ENCODE results near the gene UBLCP1. TPM values are rescaled to one million over a fixed set of nuclear protein-coding genes. Genes with fewer than 3 reads are reported as not detected.

Gene UBLCP1
- total RNA-seq, 1 donor: 36.9 TPM

- H2AFZ ChIP-seq (ENCODE audit: low read length): no peak overlapping the region
- H3K36me3 ChIP-seq (ENCODE audit: insufficient read depth, low read length): no peaks in the 10 kb centered on the region
- no peaks in the 10 kb centered on the region for H3K79me2 ChIP-seq (ENCODE audit: insufficient read depth, low read length)
- H3K9me3 ChIP-seq (ENCODE audit: low read depth, low read length): no peaks in the 10 kb centered on the region
- H3K4me3 ChIP-seq (ENCODE audit: insufficient read depth, low read length): no peak overlapping the region
- no peak for TF ChIP-seq CTCF (IDR thresholded peaks at IDR 0.05; ENCODE audit: extremely low read depth, low read depth, low read length)
- H3K27me3 ChIP-seq (ENCODE audit: insufficient read depth, low read length): no peaks in the 10 kb centered on the region
- DNase-seq (ENCODE audit: insufficient read length, low spot score, missing footprints): no peak
- no peaks in the 10 kb centered on the region for H4K20me1 ChIP-seq (ENCODE audit: insufficient read depth, low read length)
- H3K4me2 ChIP-seq (ENCODE audit: insufficient read depth, low read length): no peak overlapping the region
- no peak overlapping the region for H3K27ac ChIP-seq (ENCODE audit: low read depth, low read length)
- H3K4me1 ChIP-seq (ENCODE audit: insufficient read depth, low read length): peaks cover 10% of the 10 kb centered on the region
Measured at GRCh38 chr5:159241946-159242552, 21.0 kb upstream of the UBLCP1 start.

GRCh38 chr5:159242656-159243055 is 20.4 kb upstream of the UBLCP1 start:
- no peaks in the 10 kb centered on the region for H3K9me3 ChIP-seq (ENCODE audit: low read depth, low read length)
- H3K4me3 ChIP-seq (ENCODE audit: insufficient read depth, low read length): no peak overlapping the region
- no peaks in the 10 kb centered on the region for H4K20me1 ChIP-seq (ENCODE audit: insufficient read depth, low read length)
- no peak for DNase-seq (ENCODE audit: insufficient read length, low spot score, missing footprints)
- no peak overlapping the region for H3K4me2 ChIP-seq (ENCODE audit: insufficient read depth, low read length)
- H2AFZ ChIP-seq (ENCODE audit: low read length): no peak overlapping the region
- TF ChIP-seq CTCF (IDR thresholded peaks at IDR 0.05; ENCODE audit: extremely low read depth, low read depth, low read length): no peak
- no peaks in the 10 kb centered on the region for H3K27me3 ChIP-seq (ENCODE audit: insufficient read depth, low read length)
- no peak overlapping the region for H3K27ac ChIP-seq (ENCODE audit: low read depth, low read length)
- H3K4me1 ChIP-seq (ENCODE audit: insufficient read depth, low read length): peaks cover 10% of the 10 kb centered on the region
- no peaks in the 10 kb centered on the region for H3K36me3 ChIP-seq (ENCODE audit: insufficient read depth, low read length)
- H3K79me2 ChIP-seq (ENCODE audit: insufficient read depth, low read length): no peaks in the 10 kb centered on the region

- no peak for TF ChIP-seq CTCF (IDR thresholded peaks at IDR 0.05; ENCODE audit: extremely low read depth, low read depth, low read length)
- Histone ChIP-seq H3K27ac (ENCODE audit: low read depth, low read length) (no peak overlapping the region), H2AFZ (ENCODE audit: low read length) (no peak overlapping the region), H3K4me2 (ENCODE audit: insufficient read depth, low read length) (no peak overlapping the region), H3K36me3 (ENCODE audit: insufficient read depth, low read length) (no peaks in the 10 kb centered on the region), H3K4me3 (ENCODE audit: insufficient read depth, low read length) (no peak overlapping the region), H3K4me1 (ENCODE audit: insufficient read depth, low read length) (peaks cover 10% of the 10 kb centered on the region), H3K79me2 (ENCODE audit: insufficient read depth, low read length) (no peaks in the 10 kb centered on the region), H4K20me1 (ENCODE audit: insufficient read depth, low read length) (no peaks in the 10 kb centered on the region), H3K27me3 (ENCODE audit: insufficient read depth, low read length) (no peaks in the 10 kb centered on the region), H3K9me3 (ENCODE audit: low read depth, low read length) (no peaks in the 10 kb centered on the region)
- no peak for DNase-seq (ENCODE audit: insufficient read length, low spot score, missing footprints)
Measured at GRCh38 chr5:159243385-159243784, 19.7 kb upstream of the UBLCP1 start.

- TF ChIP-seq CTCF (IDR thresholded peaks at IDR 0.05; ENCODE audit: extremely low read depth, low read depth, low read length): no peak
- Histone ChIP-seq H3K4me1 (ENCODE audit: insufficient read depth, low read length) (peaks cover 10% of the 10 kb centered on the region), H2AFZ (ENCODE audit: low read length) (no peak overlapping the region), H3K36me3 (ENCODE audit: insufficient read depth, low read length) (no peaks in the 10 kb centered on the region), H3K27ac (ENCODE audit: low read depth, low read length) (no peak overlapping the region), H3K4me3 (ENCODE audit: insufficient read depth, low read length) (no peak overlapping the region), H3K79me2 (ENCODE audit: insufficient read depth, low read length) (no peaks in the 10 kb centered on the region), H4K20me1 (ENCODE audit: insufficient read depth, low read length) (no peaks in the 10 kb centered on the region), H3K4me2 (ENCODE audit: insufficient read depth, low read length) (no peak overlapping the region), H3K27me3 (ENCODE audit: insufficient read depth, low read length) (no peaks in the 10 kb centered on the region), H3K9me3 (ENCODE audit: low read depth, low read length) (no peaks in the 10 kb centered on the region)
- no peak for DNase-seq (ENCODE audit: insufficient read length, low spot score, missing footprints)
Measured at GRCh38 chr5:159244163-159244562, 18.9 kb upstream of the UBLCP1 start.
